Sigmoid colon (tissue), 4 donors: ENCODE results near the gene QRFP.

ENCODE experiments used
- CTCF ChIP-seq, 4 experiments: fragments of 450-650 bp in 3 of 4; fragments of 200-600 bp in 1 of 4; IDR thresholded peaks; one replicate each; pipeline ENCODE4 v1.5.1; 2016 to 2019; ENCODE audit warnings: antibody characterized with exemption in 4 of 4, mild to moderate bottlenecking in 3 of 4, moderate library complexity in 2 of 4
- EP300 ChIP-seq, 4 donors: sonication (generic); formaldehyde crosslinking; IDR thresholded peaks; one replicate each; pipeline ENCODE4 v1.6.1; 2017; ENCODE audit warnings: antibody characterized with exemption in 4 of 4
- POLR2A ChIP-seq, 2 donors: fragments of 450-650 bp; IDR thresholded peaks; one replicate each; pipeline ENCODE4 v1.6.1; 2016; ENCODE audit warnings: antibody characterized with exemption in 2 of 2, mild to moderate bottlenecking in 2 of 2, moderate library complexity in 2 of 2
- POLR2AphosphoS5 ChIP-seq, 4 donors: sonication (generic); formaldehyde crosslinking; IDR thresholded peaks; one replicate each; pipeline ENCODE4 v1.6.1; 2017; ENCODE audit warnings: antibody characterized with exemption in 4 of 4

- TF ChIP-seq CTCF (IDR thresholded peaks at IDR 0.05): no peak
- no peak for TF ChIP-seq POLR2A (IDR thresholded peaks at IDR 0.05)
- TF ChIP-seq POLR2AphosphoS5 (IDR thresholded peaks at IDR 0.05): no peak
- no peak for TF ChIP-seq EP300 (IDR thresholded peaks at IDR 0.05)
Measured at GRCh38 chr9:130937146-130938076, 40.8 kb upstream of the QRFP start.
